NCI-H524 (cell line): ENCODE measurements around the gene C10orf62.
"Not testable (repeated sequence)": the region's sequence is repeated elsewhere in the genome, so short reads cannot be mapped to it uniquely, and the experiment has no call there.

Experiments
- DNase-seq, 2 experiments: peaks; one replicate each; lab custom pipeline; 2025; lab: John Stamatoyannopoulos, UW

Gene C10orf62

GRCh38 chr10:97564776-97565175, 24.7 kb upstream of the C10orf62 start:
- DNase-seq, result no peak

GRCh38 chr10:97566336-97566996, 23.1 kb upstream of the C10orf62 start:
- no peak for DNase-seq

DNA sequence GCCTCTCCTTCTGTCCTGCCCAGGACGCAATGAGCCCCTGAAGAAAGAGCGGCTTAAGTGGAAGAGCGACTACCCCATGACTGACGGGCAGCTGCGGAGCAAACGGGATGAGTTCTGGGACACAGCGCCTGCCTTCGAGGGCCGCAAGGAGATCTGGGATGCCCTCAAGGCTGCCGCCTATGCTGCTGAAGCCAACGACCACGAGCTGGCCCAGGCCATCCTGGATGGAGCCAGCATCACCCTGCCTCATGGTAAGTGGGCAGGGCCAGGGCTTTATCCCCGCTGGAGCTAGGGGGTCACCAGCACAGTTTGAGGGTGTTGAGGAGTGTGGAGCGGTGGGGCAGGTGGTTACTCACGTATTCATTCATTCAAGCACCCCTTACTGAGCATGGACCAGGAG, 21.6 kb upstream of the C10orf62 start:
- DNase-seq, result peak in 1 of 2 experiments; percentile 8

DNA sequence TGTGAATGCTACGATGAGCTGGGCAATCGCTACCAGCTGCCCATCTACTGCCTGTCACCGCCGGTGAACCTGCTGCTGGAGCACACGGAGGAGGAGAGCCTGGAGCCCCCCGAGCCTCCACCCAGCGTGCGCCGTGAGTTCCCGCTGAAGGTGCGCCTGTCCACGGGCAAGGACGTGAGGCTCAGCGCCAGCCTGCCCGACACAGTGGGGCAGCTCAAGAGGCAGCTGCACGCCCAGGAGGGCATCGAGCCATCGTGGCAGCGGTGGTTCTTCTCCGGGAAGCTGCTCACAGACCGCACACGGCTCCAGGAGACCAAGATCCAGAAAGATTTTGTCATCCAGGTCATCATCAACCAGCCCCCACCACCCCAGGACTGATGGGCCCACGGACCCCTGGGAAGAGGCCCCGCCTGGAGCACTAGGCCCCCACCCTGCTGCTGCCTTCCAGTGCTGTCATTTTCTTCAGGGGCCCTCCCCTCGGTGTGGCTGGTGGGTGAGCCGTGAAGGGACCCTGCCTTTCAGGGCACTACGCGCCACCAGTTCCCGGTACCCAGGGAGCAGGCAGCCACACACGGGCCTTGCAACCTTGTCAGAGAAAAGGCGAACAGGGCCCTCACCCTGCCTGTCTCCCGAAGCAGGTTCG, 19.3 kb upstream of the C10orf62 start:
- DNase-seq, result no peak

- peak in 1 of 2 experiments; percentile 59 for DNase-seq
These were observed 18.6 kb upstream of the C10orf62 start for GRCh38 chr10:97570789-97571471.

- no peak for DNase-seq
These were observed 17.9 kb upstream of the C10orf62 start for GRCh38 chr10:97571622-97572021.

GRCh38 chr10:97572214-97572989, 17.1 kb upstream of the C10orf62 start, which contains the start of gene ANKRD2:
TSS of gene ANKRD2 (plus strand) at chr10:97572779. CDS start at chr10:97572789, 10 bp downstream.
- DNase-seq, result peak in 1 of 2 experiments; percentile 16

DNA sequence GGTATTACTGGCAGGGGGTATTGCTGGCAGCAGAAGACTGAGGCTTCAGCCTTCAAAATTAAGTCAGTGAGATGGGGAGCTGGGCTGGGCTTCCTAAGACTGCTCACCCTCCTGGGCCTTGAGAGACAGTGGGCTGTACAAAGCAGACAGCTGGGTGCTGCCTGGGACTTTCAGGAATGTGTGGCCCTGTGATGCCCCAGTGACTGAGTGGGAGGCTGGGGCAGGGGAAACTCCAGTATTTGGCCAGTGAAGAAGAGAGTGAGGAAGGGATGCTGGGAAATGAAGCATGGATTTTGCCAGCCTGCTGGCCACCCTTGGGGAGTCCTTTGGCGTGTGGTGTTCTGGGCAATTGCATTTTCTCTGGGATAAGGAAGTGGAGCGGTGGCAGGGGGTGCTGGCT, 16.5 kb upstream of the C10orf62 start:
- no peak for DNase-seq

- no peak for DNase-seq
These were observed 15.8 kb upstream of the C10orf62 start for GRCh38 chr10:97573672-97574071.

- no peak for DNase-seq
These were observed 15.0 kb upstream of the C10orf62 start for GRCh38 chr10:97574374-97575126.

DNA sequence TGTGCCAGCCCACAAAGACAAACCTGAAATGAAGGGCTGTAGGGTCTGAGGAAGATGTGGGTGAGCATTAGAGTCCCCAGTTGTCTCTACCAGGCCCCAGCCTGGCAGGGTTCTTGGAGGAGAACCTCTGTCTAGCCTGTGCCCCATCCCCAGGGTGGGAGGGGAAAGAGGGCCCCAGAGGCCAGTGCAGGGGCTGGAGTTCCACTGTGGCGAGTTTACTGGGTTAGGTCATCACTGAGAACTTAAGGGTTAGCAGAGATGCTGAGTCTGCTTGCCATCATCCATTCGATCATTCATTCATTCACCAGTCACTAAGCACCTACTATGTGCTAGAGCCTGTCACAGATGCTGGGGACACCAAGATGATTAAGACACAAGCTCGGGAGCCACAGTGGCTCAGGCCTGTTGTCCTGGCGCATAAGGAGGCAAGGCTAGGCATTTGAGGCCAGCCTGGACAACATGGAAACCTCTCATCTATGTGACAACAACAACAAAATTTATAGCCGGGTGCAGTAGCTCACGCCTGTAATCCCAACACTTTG, 14.3 kb upstream of the C10orf62 start:
- no peak for DNase-seq

DNA sequence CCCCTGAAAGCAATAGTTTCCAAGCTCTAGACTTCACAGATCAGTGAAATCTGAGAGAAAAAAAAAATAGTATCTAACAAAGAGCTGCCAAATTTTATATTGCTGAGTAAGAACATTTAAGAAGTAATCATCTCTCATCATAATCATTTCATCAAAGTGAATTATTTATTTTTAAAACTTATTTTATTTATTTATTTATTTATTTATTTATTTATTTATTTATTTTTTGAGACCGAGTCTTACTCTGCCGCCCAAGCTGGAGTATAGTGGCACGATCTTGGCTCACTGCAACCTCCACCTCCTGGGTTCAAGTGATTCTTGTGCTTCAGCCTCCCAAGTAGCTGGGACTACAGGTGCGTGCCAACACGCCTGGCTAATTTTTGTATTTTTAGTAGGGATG, 13.0 kb upstream of the C10orf62 start:
- not testable (repeated sequence) for DNase-seq

GRCh38 chr10:97577701-97578100, 11.8 kb upstream of the C10orf62 start:
- DNase-seq, result no peak

GRCh38 chr10:97578171-97578844, 11.2 kb upstream of the C10orf62 start:
- no peak for DNase-seq

- no peak for DNase-seq
These were observed 8.8 kb upstream of the C10orf62 start for GRCh38 chr10:97580421-97581367.

DNA sequence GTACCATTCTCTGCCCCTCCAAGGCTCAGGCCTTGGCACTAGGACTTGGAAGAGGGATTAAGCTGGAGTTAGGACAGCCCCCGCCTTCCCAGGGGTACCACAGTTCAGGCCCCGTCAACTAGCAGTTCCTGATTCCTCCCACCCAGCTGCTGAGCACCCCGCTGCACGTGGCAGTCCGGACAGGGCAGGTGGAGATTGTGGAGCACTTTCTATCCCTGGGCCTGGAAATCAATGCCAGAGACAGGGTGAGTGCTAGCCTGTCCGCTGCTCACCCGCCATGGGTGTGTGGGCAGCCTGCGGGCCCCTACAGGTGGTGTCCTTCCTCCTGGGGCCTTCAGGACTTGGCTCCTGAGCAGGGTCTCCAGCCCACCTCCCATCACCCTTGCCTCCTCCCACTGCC, 7.4 kb upstream of the C10orf62 start:
- DNase-seq, result no peak

DNA sequence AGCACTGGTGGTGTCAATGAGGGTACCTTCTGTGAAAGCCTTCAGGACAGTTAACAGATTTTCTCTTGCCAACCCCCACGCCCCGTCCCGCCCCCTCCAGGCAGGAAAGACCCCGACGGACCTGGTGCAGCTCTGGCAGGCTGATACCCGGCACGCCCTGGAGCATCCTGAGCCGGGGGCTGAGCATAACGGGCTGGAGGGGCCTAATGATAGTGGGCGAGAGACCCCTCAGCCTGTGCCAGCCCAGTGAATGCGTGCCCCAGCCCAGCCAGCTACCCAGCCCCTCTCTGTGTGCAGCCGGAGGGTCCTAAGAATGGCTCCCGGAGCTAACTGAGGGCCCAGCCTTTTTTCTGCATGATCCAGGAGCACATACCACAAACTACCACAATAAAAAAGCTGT, 6.0 kb upstream of the C10orf62 start:
- no peak for DNase-seq

DNA sequence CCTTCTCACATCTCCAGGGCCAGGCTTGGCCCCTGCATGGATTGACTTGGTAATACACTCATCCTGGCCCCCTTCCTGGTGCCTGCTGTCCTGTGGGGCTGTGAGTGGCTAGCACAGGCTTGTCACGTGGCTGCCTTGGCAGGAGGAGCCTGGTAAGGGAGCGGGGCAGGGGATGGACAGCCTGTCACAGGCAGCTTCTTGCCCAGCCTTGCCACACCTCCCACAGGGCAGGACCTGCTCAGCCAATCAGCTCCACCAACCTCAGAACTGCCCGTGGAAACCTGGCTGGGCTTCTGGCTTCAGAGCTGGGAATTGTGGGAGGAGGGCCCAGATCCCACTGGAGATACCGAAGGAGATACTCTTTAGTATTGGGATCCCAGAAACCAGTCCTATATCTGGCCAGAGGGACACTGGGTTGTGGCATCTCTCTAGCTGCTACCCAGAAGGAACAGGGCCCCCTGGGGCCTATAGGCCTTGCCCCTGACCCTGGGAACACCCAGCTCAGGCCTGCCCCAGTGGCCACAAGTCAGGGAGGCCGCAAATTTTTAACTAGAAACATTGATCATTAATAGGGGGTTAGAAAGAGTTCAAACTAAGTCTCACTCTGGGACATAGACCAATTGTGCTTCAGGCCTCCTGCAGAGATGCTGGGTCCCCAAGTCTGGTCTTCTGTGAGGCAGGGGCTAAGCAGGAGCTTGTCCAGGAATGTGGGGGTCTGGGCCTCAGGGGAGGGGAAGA, 5.3 kb upstream of the C10orf62 start, which contains the start of gene HOGA1:
TSS of gene HOGA1 (plus strand) at position 330 of the 738 bp plus-strand sequence. CDS start at position 645, 315 bp downstream.
- peak in 1 of 2 experiments; percentile 28 for DNase-seq
